Testis (tissue), 2 donors: ENCODE data around the gene UBA7.

ENCODE experiments used
- CTCF ChIP-seq, 3 experiments: fragments of 450-650 bp in 2 of 3; fragments of 200-600 bp in 1 of 3; sonication (generic) in 1 of 3; IDR thresholded peaks; one replicate each; pipeline ENCODE4 v1.5.1; 2016 to 2019; ENCODE audit warnings: antibody characterized with exemption in 3 of 3, mild to moderate bottlenecking in 2 of 3, moderate library complexity in 1 of 3
- POLR2A ChIP-seq: fragments of 450-650 bp; IDR thresholded peaks from one replicate; pipeline ENCODE4 v1.6.1; 2017; ENCODE audit warnings: antibody characterized with exemption, mild to moderate bottlenecking, moderate library complexity

- no peak for TF ChIP-seq CTCF (IDR thresholded peaks at IDR 0.05)
- no peak for TF ChIP-seq POLR2A
These were observed 22.2 kb downstream of the UBA7 start for GRCh38 chr3:49791571-49791970.
